Stimulated activated naive CD4-positive, alpha-beta T cell (primary cell): ENCODE data around the gene IFFO2.
"Not testable (repeated sequence)": the region's sequence is repeated elsewhere in the genome, so short reads cannot be mapped to it uniquely, and the experiment has no call there.

ENCODE experiments used
- DNase-seq, 6 experiments: peaks; one replicate each; lab custom pipeline; 2025; lab: John Stamatoyannopoulos, UW

Gene IFFO2

DNA sequence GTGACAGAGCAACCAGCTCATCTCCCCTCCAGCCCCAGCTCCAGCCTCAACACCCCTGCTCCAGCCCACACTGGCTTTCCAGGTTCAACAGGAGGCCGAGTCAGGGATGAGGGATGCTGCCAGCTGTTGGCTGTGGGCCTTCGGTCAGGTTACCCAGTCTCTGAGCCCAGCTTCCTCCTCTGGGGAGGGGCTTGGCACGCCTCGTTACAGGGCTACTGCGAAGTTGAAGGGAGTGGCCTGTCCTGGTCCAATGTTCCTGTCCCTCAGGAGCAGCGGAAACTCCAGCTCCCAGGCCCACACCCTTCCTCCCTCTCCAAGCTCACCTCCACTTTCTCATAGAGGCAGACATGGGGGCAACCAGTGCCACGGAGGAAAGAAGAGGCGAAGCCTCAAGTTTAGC, 81.9 kb downstream of the IFFO2 start:
- no peak for DNase-seq

GRCh38 chr1:18874036-18874435, 82.4 kb downstream of the IFFO2 start:
- DNase-seq: no peak

DNA sequence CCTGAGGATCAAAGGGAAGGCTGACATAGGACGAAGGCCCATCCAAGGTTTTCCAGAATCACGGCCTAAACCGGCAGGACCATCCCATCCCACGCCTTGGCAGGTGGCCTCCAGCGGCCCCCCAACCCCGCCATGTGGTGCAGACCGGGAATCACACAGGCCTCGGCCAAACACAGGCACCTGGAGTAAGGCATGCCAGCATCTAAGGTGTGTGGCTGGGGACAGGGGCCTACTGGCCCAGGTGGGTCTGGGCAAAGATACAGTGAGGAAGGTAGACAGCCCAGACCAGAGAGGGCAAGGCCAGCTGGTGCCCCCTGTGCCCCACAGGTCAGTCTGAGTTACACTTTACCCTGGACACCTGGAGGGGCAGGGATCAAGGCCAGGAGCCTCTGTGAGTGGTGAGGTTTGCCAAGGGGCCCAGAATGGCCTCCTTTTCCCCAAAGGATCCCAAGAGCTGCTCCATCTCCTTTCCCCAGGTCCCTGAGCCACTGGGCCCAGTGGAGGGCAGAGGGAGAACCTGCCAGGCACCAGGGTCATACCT, 84.3 kb downstream of the IFFO2 start:
- no peak for DNase-seq

GRCh38 chr1:18871401-18872070, 84.9 kb downstream of the IFFO2 start:
- no peak for DNase-seq

DNA sequence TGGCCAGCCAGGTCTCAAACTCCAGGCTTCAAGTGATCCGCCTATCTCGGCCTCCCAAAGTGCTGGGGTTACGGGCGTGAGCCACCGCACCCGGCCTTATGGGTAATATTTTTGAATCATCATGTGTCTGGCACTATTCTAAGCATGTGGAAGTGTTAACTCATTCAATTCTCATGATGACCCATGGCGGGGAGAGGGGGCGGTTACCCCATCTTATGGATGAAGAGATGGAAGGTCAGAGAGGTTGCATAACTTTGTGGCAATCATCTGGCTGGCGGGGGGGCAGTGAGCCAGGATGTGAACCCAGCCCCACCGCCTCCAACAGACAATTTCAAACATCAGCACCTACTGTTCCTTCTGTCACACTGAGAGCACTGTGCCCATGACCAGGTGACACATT, 85.5 kb downstream of the IFFO2 start:
- DNase-seq: no peak

DNA sequence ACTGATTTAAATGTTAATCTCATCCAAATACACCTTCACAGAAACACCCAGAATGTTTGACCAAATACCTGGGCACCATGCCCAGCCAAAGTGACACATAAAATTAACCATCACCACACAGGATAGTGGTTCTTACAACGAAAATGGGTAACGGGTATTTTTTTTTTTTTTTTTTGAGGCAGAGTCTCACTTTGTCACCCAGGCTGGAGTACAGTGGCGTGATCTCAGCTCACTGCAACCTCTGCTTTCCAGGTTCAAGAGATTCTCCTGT, 85.9 kb downstream of the IFFO2 start:
- DNase-seq: not testable (repeated sequence)

DNA sequence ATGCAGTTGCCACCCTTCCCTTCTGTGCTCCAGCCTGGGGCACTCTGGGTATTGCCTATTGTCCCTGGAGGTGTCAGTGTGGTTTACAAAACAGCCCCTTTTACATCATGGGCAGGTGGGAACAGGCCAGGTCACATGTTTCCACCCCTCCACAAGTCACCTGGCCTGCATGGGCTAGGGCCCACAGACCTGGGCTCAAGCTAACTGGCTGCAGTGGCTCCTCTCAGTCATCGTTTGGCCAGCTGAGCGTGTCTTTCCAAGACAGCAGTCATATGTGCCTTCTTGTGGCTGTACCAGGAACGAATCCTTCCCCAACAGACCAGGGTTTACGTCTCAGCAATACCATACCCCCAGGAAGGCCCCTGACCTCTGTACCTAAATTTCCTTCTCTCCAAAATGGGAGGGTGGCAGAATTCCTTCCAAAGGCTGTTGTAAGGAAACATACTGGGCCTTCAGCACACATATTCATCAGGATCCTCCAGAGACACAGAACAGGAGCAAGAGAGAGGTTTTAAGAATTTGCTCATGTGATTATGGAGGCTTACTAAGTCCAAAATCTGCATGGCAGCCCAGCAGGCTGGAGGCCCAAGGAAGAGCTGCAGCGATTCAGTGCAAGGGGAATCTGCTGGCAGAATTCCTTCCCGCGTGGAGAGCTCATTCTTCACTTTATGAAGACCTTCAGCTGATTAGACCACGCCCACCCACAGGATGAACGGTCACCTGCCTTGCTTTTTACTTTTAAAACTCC, 86.5 kb downstream of the IFFO2 start:
- DNase-seq: no peak

- DNase-seq: no peak
Observed at GRCh38 chr1:18868801-18869424, 87.6 kb downstream of the IFFO2 start.

- DNase-seq: no peak
Observed at GRCh38 chr1:18868354-18868753, 88.1 kb downstream of the IFFO2 start.

- DNase-seq: no peak
Observed at GRCh38 chr1:18866846-18867245, 89.6 kb downstream of the IFFO2 start.

DNA sequence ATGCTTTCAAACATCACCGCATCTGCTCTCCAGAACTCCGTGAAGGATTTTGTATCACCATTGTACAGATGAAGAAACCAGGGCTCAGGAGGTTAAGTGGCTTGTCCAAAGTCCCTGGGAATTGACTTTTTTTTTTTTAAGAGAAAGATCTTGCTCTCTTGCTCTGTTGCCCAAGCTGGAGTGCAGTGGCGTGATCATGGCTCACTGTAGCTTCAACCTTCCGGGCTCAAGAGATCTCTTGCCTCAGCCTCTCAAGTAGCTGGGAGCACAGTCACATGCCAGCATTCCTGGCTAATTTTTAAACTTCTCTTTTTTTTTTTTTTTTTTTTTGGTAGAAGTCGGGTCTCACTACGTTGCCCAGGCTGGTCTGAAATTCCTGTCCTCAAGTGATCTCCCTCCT, 90.2 kb downstream of the IFFO2 start:
- DNase-seq: no peak

GRCh38 chr1:18865176-18865575, 91.3 kb downstream of the IFFO2 start:
- no peak for DNase-seq

- no peak for DNase-seq
Observed at GRCh38 chr1:18861590-18861989, 94.9 kb downstream of the IFFO2 start.

GRCh38 chr1:18861082-18861481, 95.4 kb downstream of the IFFO2 start:
- DNase-seq: no peak

GRCh38 chr1:18859560-18859959, 96.9 kb downstream of the IFFO2 start, which contains the start of gene TAS1R2:
TSS of gene TAS1R2 (minus strand) at chr1:18859660. CDS start at chr1:18859660, 0 bp downstream.
- DNase-seq: no peak

- no peak for DNase-seq
Observed at GRCh38 chr1:18858070-18858688, 98.3 kb downstream of the IFFO2 start.

DNA sequence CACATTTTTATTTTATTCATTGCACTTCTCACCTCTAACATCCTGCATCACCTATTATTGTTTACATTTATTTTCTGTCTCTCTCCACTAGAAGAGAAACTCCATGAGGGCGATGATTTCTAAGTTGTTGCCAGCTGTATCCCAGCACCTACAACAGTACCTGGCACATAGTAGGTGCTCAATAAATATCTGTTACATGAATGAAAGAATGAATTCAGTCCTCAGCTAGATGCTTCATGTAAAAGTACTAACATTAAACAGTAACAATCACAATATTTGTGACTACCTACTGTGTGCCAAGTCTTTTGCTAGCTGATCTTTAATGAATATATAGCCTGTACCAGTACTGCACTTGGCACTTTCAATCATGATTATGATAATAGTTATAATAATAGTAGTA, 100.0 kb downstream of the IFFO2 start:
- no peak for DNase-seq

DNA sequence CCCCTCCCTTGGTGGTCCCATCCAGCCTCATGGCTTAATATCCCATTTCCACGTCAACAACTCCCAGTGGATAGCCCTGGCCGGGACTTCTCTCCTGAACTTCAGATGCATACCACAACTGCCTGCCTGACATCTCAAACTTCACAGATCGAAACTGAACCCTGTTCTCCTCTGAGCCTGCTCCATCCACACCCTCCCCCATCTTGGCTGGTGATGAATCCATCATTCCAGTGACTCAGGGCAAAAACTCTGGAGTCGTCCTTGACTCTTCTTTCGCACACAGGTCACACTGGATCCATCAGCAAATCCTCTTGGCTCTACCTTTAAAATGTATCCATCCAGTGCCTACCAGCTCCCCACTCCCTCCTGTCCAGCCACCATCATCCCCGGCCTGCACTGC, 100.9 kb downstream of the IFFO2 start:
- DNase-seq: no peak

- no peak for DNase-seq
Observed at GRCh38 chr1:18854331-18855025, 102.0 kb downstream of the IFFO2 start.
